Measurements from ENCODE around the gene FBXW11. TPM values are rescaled to one million over a fixed set of nuclear protein-coding genes. Genes with fewer than 3 reads are reported as not detected.
A peak's percentile ranks its signal among the peaks of the same experiment; 100 is the strongest.

FBXW11 gene
- total RNA-seq = 100 to 1,000 TPM in 1 of 4 donors, 10 to 100 TPM in 3; 35.9 to 111 (median 63.7) TPM

DNA sequence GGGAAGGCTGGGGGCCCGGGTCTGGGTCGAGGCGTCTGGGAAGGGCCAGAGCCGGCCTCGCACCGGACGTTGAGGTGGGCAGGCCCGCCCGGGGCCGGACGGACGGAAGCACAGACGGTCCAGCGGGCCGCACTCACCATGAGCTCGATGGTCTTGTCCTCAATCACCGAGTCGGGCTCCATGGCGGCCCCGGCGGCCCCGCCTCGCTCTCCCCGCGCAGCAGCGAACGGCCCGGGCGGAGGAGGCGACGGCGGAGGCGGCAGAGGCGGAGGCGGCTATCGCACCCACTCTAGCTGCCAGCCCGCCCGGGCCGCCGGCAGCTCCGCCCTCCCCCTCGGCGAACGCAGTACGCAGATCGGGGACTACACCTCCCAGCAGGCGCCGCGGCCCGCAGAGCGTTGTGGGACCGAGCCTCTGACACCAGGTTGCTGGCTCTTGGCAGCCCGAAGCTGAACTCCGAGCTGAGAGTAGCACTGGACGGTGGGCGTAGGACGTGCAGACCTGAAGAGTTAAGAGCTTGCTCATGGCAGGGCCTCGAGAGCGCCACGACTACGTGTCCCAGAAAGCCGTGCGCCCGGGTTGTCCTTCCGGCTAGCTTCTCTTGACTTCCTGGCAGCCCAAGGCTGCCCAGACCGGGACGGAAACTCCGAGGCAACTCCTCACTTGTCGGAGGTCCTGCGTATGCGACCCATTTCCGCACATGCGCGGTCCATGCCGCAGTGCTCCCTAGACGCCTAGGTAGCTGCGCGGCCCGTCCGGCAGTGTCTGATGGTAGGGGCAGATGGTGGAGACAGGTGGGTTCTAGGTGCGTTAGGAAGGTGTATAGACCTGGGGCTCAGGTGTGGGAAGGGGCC, at the start of gene FBXW11:
FBXW11 (minus strand) TSS at position 318 of the 854 bp plus-strand sequence; CDS start at position 182, 136 bp downstream.
- peak within 1 kb of the TSS; percentile 86 to 87 for H3K4me3 ChIP-seq
- DNase-seq = peak; percentile 94 to 96
- no peaks in the 10 kb centered on the region for H3K27me3 ChIP-seq
- no peaks in the 10 kb centered on the region for H3K36me3 ChIP-seq
- TF ChIP-seq POLR2A (IDR thresholded peaks at IDR 0.05) (peak; percentile 71 to 83), CTCF (IDR thresholded peaks at IDR 0.05) (peak in 1 of 4 experiments; percentile 2)
- peak within 1 kb of the TSS; percentile 96 to 97 for H3K27ac ChIP-seq
- intact Hi-C loops (cut with DNase I; ENCODE audit: low total_unique reads) = no loop called here
- peaks cover 0 to 9% of the 10 kb centered on the region in 2 donors for H3K4me1 ChIP-seq
- no peaks in the 10 kb centered on the region for H3K9me3 ChIP-seq

DNA sequence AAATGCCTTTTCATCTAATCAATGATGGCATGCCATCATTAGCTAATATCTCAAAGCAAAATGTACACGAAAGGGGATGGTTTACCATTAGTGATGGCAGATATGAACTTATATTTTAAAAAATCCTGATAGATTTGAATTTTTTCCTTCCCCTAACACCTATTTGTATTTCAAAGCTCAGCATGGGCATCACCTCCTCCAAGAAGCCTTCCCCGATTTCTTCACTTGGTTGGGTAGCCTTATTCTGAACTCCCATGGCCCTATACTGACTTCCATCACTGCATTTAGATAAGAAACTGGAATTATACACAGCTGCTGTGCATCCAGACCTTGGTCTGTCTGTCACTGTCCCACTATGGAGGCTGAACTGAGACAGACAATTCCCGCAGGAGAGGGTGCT, 49.6 kb upstream of the FBXW11 start:
- H3K27ac ChIP-seq = no peak overlapping the region
- H3K36me3 ChIP-seq = no peaks in the 10 kb centered on the region
- no peak for DNase-seq
- H3K4me3 ChIP-seq = no peak overlapping the region
- intact Hi-C loops (cut with DNase I; ENCODE audit: low total_unique reads) = no loop called here
- no peaks in the 10 kb centered on the region for H3K4me1 ChIP-seq
- H3K9me3 ChIP-seq = no peaks in the 10 kb centered on the region
- TF ChIP-seq CTCF (IDR thresholded peaks at IDR 0.05) = no peak
- TF ChIP-seq POLR2A (IDR thresholded peaks at IDR 0.05) = no peak
- no peaks in the 10 kb centered on the region for H3K27me3 ChIP-seq

DNA sequence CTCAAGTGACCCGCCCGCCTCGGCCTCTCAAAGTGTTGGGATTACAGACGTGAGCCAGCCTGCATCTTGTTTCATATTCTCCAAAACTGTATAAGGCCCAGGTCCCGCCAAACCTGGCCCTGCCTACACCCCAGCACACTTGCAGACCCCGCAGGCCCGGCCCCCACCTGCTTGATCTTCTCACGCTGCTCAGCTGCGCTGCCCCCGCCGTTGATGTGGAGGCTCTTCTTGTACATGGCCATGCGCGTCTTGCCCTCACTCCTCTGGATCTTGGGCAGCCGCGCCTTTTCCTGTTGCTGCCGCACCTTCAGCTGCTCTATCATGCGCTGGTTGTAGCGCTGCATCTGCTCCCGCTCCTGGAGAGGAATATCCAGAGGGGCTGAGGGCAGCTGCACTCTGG, 49.0 kb upstream of the FBXW11 start:
- no peaks in the 10 kb centered on the region for H3K9me3 ChIP-seq
- no peak for DNase-seq
- intact Hi-C loops (cut with DNase I; ENCODE audit: low total_unique reads) = no loop called here
- H3K27me3 ChIP-seq = no peaks in the 10 kb centered on the region
- no peaks in the 10 kb centered on the region for H3K4me1 ChIP-seq
- no peak overlapping the region for H3K4me3 ChIP-seq
- no peak for TF ChIP-seq CTCF (IDR thresholded peaks at IDR 0.05)
- no peak for TF ChIP-seq POLR2A (IDR thresholded peaks at IDR 0.05)
- H3K36me3 ChIP-seq = no peaks in the 10 kb centered on the region
- H3K27ac ChIP-seq = no peak overlapping the region

DNA sequence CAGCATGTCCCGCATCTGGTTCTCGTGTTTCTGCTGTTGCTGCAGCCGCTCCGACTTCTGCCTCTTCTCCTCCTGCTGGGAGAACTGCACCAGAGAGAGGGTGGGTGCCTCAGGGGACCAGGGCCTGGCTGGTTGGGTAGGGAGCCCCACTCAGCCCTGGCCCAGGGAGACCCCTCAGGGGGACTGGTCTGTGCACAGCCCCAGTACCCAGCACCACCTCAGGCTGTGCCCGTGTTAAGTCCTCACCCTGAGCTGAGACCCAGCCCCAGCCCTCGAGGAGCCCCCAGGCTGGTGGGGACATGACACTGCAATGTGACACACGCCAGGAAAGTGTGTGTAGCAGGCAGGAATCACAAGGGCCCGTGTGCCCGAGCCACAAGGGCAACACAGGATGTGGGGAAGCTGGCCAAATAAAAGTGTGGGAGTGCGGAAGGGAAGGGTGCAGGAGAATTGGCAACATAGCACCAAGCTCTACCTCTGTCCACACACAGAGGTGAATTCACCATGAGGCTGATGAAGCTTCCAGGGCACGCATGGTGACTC, 48.2 kb upstream of the FBXW11 start:
- no peak overlapping the region for H3K27ac ChIP-seq
- H3K27me3 ChIP-seq = no peaks in the 10 kb centered on the region
- TF ChIP-seq POLR2A (IDR thresholded peaks at IDR 0.05) = no peak
- no peak for TF ChIP-seq CTCF (IDR thresholded peaks at IDR 0.05)
- intact Hi-C loops (cut with DNase I; ENCODE audit: low total_unique reads) = no loop called here
- H3K4me1 ChIP-seq = no peaks in the 10 kb centered on the region
- H3K36me3 ChIP-seq = no peaks in the 10 kb centered on the region
- H3K9me3 ChIP-seq = no peaks in the 10 kb centered on the region
- DNase-seq = no peak
- H3K4me3 ChIP-seq = no peak overlapping the region
